T-helper 2 cell (primary cell): ENCODE measurements around the gene NT5M.

Experiments
- DNase-seq, 5 experiments: peaks; one replicate each; pipeline versions ENCODE4 v3.0.0 to v3.0.0-alpha.2; 2012 to 2022

NT5M gene

GRCh38 chr17:17355426-17355825 is 52.3 kb downstream of the NT5M start:
- no peak for DNase-seq

GRCh38 chr17:17356149-17356930 is 53.2 kb downstream of the NT5M start:
- peak in 4 of 5 experiments; percentile 39 to 69 (median 50) for DNase-seq

- no peak for DNase-seq
Observed at GRCh38 chr17:17356931-17357270, 53.7 kb downstream of the NT5M start.

- DNase-seq, result no peak
Observed at GRCh38 chr17:17358060-17358751, 55.0 kb downstream of the NT5M start.

GRCh38 chr17:17358866-17359265 is 55.7 kb downstream of the NT5M start:
- no peak for DNase-seq

- DNase-seq, result no peak
Observed at GRCh38 chr17:17359271-17359670, 56.1 kb downstream of the NT5M start.

- DNase-seq, result no peak
Observed at GRCh38 chr17:17360087-17360730, 57.0 kb downstream of the NT5M start.

GRCh38 chr17:17361543-17361866 is 58.3 kb downstream of the NT5M start:
- DNase-seq, result no peak

GRCh38 chr17:17361867-17362539 is 58.8 kb downstream of the NT5M start:
- no peak for DNase-seq

GRCh38 chr17:17362540-17362930 is 59.4 kb downstream of the NT5M start:
- DNase-seq, result no peak

GRCh38 chr17:17363638-17364337 is 60.6 kb downstream of the NT5M start:
- DNase-seq, result peak in 1 of 5 experiments; percentile 73

- no peak for DNase-seq
Observed at GRCh38 chr17:17364338-17364667, 61.1 kb downstream of the NT5M start.

GRCh38 chr17:17365476-17366110 is 62.4 kb downstream of the NT5M start:
- no peak for DNase-seq

- no peak for DNase-seq
Observed at GRCh38 chr17:17366235-17366634, 63.1 kb downstream of the NT5M start.

- no peak for DNase-seq
Observed at GRCh38 chr17:17366941-17367875, 64.0 kb downstream of the NT5M start.

GRCh38 chr17:17367931-17368330 is 64.8 kb downstream of the NT5M start:
- DNase-seq, result no peak

- no peak for DNase-seq
Observed at GRCh38 chr17:17370711-17371110, 67.5 kb downstream of the NT5M start.

GRCh38 chr17:17372856-17373520 is 69.8 kb downstream of the NT5M start:
- no peak for DNase-seq

GRCh38 chr17:17375841-17376240 is 72.7 kb downstream of the NT5M start:
- no peak for DNase-seq

GRCh38 chr17:17376362-17376761 is 73.2 kb downstream of the NT5M start:
- no peak for DNase-seq
